GM23338 (cell line): ENCODE measurements around the gene SPG7. TPM values are rescaled to one million over a fixed set of nuclear protein-coding genes. Genes with fewer than 3 reads are reported as not detected.
A peak's percentile ranks its signal among the peaks of the same experiment; 100 is the strongest.

Source experiments
- ATAC-seq: fragments of 200-7000 bp; cut with Tn5 transposase; 3 replicates; pipeline ENCODE4 v1.9.1; 2020
- DNase-seq: peaks from one replicate; pipeline ENCODE4 v3.0.0-alpha.2; 2015; ENCODE audit warnings: low spot score
- H2AFZ ChIP-seq: fragments of 200-600 bp; sonication (generic); 2 replicates; pipeline ENCODE4 v1.8.0; 2016; ENCODE audit warnings: antibody characterized with exemption, mild to moderate bottlenecking, moderate library complexity
- H3F3A ChIP-seq: fragments of 200-600 bp; sonication (generic); replicated peaks from 2 replicates; pipeline ENCODE4 v1.8.0; 2017; ENCODE audit warnings: antibody characterized with exemption, mixed run types, low read depth
- H3K27ac ChIP-seq: fragments of 200-600 bp; sonication (generic); 2 replicates; pipeline ENCODE4 v1.6.1; 2016; ENCODE audit warnings: low read depth
- H3K27me3 ChIP-seq: fragments of 200-600 bp; sonication (generic); 2 replicates; pipeline ENCODE4 v1.8.0; 2016; ENCODE audit warnings: mild to moderate bottlenecking, mixed run types, moderate library complexity; ENCODE audit not compliant: insufficient read depth
- H3K36me3 ChIP-seq: fragments of 200-600 bp; sonication (generic); 2 replicates; pipeline ENCODE4 v1.8.0; 2016; ENCODE audit warnings: mild to moderate bottlenecking; ENCODE audit not compliant: insufficient read depth
- H3K4me1 ChIP-seq: fragments of 200-600 bp; sonication (generic); 2 replicates; pipeline ENCODE4 v1.8.0; 2016; ENCODE audit warnings: mild to moderate bottlenecking, moderate library complexity; ENCODE audit not compliant: insufficient read depth
- H3K4me2 ChIP-seq: fragments of 200-600 bp; sonication (generic); 2 replicates; pipeline ENCODE4 v1.7.1; 2017; ENCODE audit warnings: mixed run types
- H3K4me3 ChIP-seq: fragments of 200-600 bp; sonication (generic); 2 replicates; pipeline ENCODE4 v1.6.1; 2016; ENCODE audit warnings: mixed run types
- H3K79me2 ChIP-seq: fragments of 200-600 bp; sonication (generic); replicated peaks from 2 replicates; pipeline ENCODE4 v1.8.0; 2017; ENCODE audit warnings: mild to moderate bottlenecking; ENCODE audit not compliant: insufficient read depth
- H3K9me2 ChIP-seq: fragments of 200-600 bp; sonication (generic); 2 replicates; pipeline ENCODE4 v1.8.0; 2017; ENCODE audit not compliant: insufficient read depth
- H4K20me1 ChIP-seq: fragments of 200-600 bp; sonication (generic); replicated peaks from 2 replicates; pipeline ENCODE4 v1.8.0; 2017; ENCODE audit warnings: mild to moderate bottlenecking; ENCODE audit not compliant: insufficient read depth
- H3K27ac Mint-ChIP-seq: 2 replicates; pipeline ENCODE4 v1.8.0; 2020; ENCODE audit warnings: inconsistent platforms, mild to moderate bottlenecking, moderate library complexity, mixed read lengths
- H3K27me3 Mint-ChIP-seq: 3 replicates; pipeline ENCODE4 v1.8.0; 2022; ENCODE audit warnings: low read depth, mild to moderate bottlenecking, moderate library complexity, mixed read lengths, inconsistent platforms; ENCODE audit not compliant: insufficient read depth, poor library complexity
- H3K36me3 Mint-ChIP-seq: 3 replicates; pipeline ENCODE4 v1.8.0; 2021; ENCODE audit warnings: low read depth, mild to moderate bottlenecking, inconsistent platforms, moderate library complexity, mixed read lengths
- H3K4me1 Mint-ChIP-seq: 3 replicates; pipeline ENCODE4 v1.8.0; 2020; ENCODE audit warnings: mild to moderate bottlenecking, inconsistent platforms, mixed read lengths
- H3K4me3 Mint-ChIP-seq: 3 replicates; pipeline ENCODE4 v1.8.0; 2021; ENCODE audit warnings: moderate library complexity, mild to moderate bottlenecking, inconsistent platforms, mixed read lengths
- H3K9me3 Mint-ChIP-seq: 3 replicates; pipeline ENCODE4 v1.8.0; 2020; ENCODE audit warnings: moderate library complexity, mild to moderate bottlenecking, inconsistent platforms, mixed read lengths
- CREB1 ChIP-seq: fragments of 250-450 bp; sonication (Bioruptor Pico); IDR thresholded peaks from 2 replicates; pipeline ENCODE4 v1.5.0; 2020; ENCODE audit warnings: low read depth, mild to moderate bottlenecking, moderate library complexity
- JUNB ChIP-seq: IDR thresholded peaks from one replicate; pipeline ENCODE4 v1.6.1; 2016; ENCODE audit warnings: antibody characterized with exemption; ENCODE audit not compliant: unreplicated experiment
- POLR2AphosphoS5 ChIP-seq: IDR thresholded peaks from 2 replicates; pipeline ENCODE4 v1.6.1; 2016; ENCODE audit warnings: antibody characterized with exemption, low read depth
- ZNF114 ChIP-seq: fragments of 250-450 bp; sonication (Bioruptor Pico); IDR thresholded peaks from 2 replicates; pipeline ENCODE4 v1.5.0; 2020; ENCODE audit warnings: mild to moderate bottlenecking, moderate library complexity
- polyA plus RNA-seq: library from polyadenylated mRNA; unstranded; fragments of >200 nt; fragmentation: Nextera tagmentation; extraction: Ambion mirVana; gene quantifications from 2 replicates; pipeline ENCODE4 v1.2.1, GENCODE V29; 2016
- total RNA-seq: library from RNA; depleted of rRNA; stranded (reverse); fragments of >200 nt; shearing (Covaris generic); gene quantifications from 2 replicates; pipeline ENCODE4 v1.2.3, GENCODE V29; 2014
- TF ChIP-seq, protein P1 (sequence below): IDR thresholded peaks from 2 replicates; pipeline ENCODE4 v1.6.1; 2016; ENCODE audit warnings: antibody characterized with exemption
- TF ChIP-seq, protein P2 (sequence below), 2 experiments: fragments of 200-600 bp in 1 of 2; sonication (generic) in 1 of 2; conservative IDR thresholded peaks; 2 replicates each; pipeline versions ENCODE4 v1.5.1 to v1.6.1; 2016 to 2017; ENCODE audit warnings: antibody characterized with exemption in 2 of 2, low read depth in 2 of 2, mild to moderate bottlenecking in 2 of 2, moderate library complexity in 1 of 2
- TF ChIP-seq, protein P3 (sequence below): IDR thresholded peaks from one replicate; pipeline ENCODE4 v1.6.1; 2018; ENCODE audit warnings: antibody characterized with exemption; ENCODE audit not compliant: unreplicated experiment

SPG7 gene
- total and polyA plus RNA-seq, 2 experiments from 2014 or later: 77.1 to 267 TPM

DNA sequence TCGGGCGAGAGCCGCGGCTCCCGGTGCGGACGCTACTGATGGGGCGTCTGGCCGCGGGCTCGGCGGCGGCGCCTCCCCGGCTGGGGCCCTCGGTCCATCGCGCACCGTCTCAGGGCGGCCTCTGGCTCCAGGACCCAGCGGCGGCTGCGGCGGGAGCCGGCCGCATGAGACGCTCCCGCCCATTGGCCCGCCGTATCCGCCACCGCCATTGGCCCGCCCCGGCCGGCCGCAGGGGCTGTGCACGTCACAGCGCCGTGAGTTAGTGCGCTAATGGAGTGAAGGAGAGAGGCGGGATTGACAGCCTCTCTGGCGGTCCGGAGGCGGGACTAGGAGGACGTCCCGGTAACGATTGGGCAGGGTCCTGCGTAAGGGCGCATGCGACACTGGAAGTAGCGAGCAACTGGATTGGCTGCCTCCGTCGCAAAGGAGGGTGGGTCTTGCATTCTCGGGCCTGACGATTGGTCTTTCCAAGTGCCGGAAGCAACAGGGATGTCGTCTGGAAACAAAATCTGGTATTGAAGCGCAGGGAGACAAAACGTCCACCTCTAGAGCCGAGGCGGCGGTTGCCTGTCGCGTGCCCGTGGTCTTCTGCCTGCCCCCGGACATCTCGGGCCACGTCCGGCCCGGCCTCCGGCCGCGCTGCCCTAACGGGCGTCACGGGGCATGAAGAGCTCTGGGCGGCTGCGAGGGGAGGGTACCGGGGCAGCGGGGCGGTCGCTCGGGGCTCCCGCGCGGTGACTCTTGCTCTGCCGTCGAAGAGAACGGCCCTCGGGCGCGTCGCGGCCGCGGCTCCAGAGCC, 17.6 kb upstream of the SPG7 start, which contains the start of gene ANKRD11:
Gene ANKRD11 (minus strand): TSS at position 123 of the 799 bp plus-strand sequence. CDS start 173,542 bp downstream, outside the sequence.
- peak within 1 kb of the TSS; percentile 93 for H3K4me3 ChIP-seq
- H3K4me2 ChIP-seq: peak within 1 kb of the TSS; percentile 99
- peaks cover 39% of the 10 kb centered on the region for H4K20me1 ChIP-seq
- H3K79me2 ChIP-seq: peaks cover 51% of the 10 kb centered on the region
- H3F3A ChIP-seq: peaks cover 8% of the 10 kb centered on the region; the same call in 1 of the 2 replicates
- DNase-seq (peak; percentile 100), ATAC-seq (peak; percentile 89)
- peak within 1 kb of the TSS; percentile 77 for H2AFZ ChIP-seq
- Mint-ChIP-seq H3K4me3 (peak within 1 kb of the TSS; percentile 94), H3K27ac (peak within 1 kb of the TSS; percentile 98), H3K36me3 (peaks cover 23% of the 10 kb centered on the region), H3K9me3 (no peaks in the 10 kb centered on the region; the same call in 1 of the 3 replicates), H3K4me1 (peaks cover 36% of the 10 kb centered on the region), H3K27me3 (peaks cover 23% of the 10 kb centered on the region)
- no peak for TF ChIP-seq ZNF114
- TF ChIP-seq CREB1 (CRISPR knock-in tag): peak; percentile 94
- TF ChIP-seq POLR2AphosphoS5: peak; percentile 63
- no peak for TF ChIP-seq JUNB
- TF ChIP-seq, protein P1, sequence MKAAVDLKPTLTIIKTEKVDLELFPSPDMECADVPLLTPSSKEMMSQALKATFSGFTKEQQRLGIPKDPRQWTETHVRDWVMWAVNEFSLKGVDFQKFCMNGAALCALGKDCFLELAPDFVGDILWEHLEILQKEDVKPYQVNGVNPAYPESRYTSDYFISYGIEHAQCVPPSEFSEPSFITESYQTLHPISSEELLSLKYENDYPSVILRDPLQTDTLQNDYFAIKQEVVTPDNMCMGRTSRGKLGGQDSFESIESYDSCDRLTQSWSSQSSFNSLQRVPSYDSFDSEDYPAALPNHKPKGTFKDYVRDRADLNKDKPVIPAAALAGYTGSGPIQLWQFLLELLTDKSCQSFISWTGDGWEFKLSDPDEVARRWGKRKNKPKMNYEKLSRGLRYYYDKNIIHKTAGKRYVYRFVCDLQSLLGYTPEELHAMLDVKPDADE: peak; percentile 49
- TF ChIP-seq, protein P2, sequence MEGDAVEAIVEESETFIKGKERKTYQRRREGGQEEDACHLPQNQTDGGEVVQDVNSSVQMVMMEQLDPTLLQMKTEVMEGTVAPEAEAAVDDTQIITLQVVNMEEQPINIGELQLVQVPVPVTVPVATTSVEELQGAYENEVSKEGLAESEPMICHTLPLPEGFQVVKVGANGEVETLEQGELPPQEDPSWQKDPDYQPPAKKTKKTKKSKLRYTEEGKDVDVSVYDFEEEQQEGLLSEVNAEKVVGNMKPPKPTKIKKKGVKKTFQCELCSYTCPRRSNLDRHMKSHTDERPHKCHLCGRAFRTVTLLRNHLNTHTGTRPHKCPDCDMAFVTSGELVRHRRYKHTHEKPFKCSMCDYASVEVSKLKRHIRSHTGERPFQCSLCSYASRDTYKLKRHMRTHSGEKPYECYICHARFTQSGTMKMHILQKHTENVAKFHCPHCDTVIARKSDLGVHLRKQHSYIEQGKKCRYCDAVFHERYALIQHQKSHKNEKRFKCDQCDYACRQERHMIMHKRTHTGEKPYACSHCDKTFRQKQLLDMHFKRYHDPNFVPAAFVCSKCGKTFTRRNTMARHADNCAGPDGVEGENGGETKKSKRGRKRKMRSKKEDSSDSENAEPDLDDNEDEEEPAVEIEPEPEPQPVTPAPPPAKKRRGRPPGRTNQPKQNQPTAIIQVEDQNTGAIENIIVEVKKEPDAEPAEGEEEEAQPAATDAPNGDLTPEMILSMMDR (conservative IDR thresholded peaks at IDR 0.05; ENCODE audit: low read depth in 2 of 2): no peak
- H3K27ac ChIP-seq: peak within 1 kb of the TSS; percentile 95
- no peaks in the 10 kb centered on the region for H3K27me3 ChIP-seq
- H3K36me3 ChIP-seq: no peaks in the 10 kb centered on the region; the same call in 1 of the 2 replicates
- H3K4me1 ChIP-seq: peaks cover 41% of the 10 kb centered on the region
- H3K9me2 ChIP-seq: no peaks in the 10 kb centered on the region

DNA sequence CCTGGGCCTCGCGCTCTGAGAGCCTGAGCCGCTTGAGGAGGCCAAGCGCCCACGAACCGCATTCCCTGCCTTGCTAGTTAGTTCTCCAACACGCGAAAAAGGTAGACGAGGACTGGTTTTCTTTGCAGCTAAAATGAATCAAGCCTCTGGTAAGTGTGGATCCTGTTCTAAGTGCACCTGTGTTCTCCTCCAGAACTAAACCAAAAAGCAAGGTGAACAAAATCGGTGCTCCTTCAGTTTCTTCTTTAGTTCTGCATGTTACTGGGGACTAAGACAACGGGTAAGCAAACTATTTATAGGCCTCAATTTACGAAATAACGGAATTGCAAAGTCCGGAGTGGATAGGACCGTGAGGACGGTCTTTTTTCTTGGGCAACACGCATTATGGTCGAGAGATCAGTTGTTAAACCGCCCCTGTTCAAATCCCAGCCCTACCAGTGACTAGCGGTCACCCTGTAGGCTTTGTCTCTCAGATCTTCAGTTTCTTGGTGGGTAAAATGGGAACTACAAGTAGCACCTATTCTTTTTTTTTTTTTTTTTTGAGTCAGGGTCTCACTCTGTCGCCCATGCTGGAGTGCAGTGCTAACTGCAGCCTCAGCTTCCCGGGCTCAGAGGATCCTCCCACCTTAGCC, 16.8 kb upstream of the SPG7 start:
- Histone ChIP-seq H3K27ac (peak overlapping the region; percentile 84; the same call in 1 of the 2 replicates), H3K4me1 (peaks cover 34% of the 10 kb centered on the region), H2AFZ (peak overlapping the region; percentile 77), H3K36me3 (no peaks in the 10 kb centered on the region; the same call in 1 of the 2 replicates), H3K4me3 (peak overlapping the region; percentile 93), H3K27me3 (no peaks in the 10 kb centered on the region), H3K4me2 (peak overlapping the region; percentile 99), H3K79me2 (peaks cover 47% of the 10 kb centered on the region), H3K9me2 (no peaks in the 10 kb centered on the region), H4K20me1 (peaks cover 32% of the 10 kb centered on the region), H3F3A (peaks cover 7% of the 10 kb centered on the region; the same call in 1 of the 2 replicates)
- peaks cover 23% of the 10 kb centered on the region for H3K27me3 Mint-ChIP-seq
- peaks cover 20% of the 10 kb centered on the region for H3K36me3 Mint-ChIP-seq
- no peaks in the 10 kb centered on the region; the same call in 1 of the 3 replicates for H3K9me3 Mint-ChIP-seq
- H3K4me1 Mint-ChIP-seq: peaks cover 29% of the 10 kb centered on the region
- ATAC-seq (peak; percentile 10), DNase-seq (peak; percentile 76)
- H3K27ac Mint-ChIP-seq: peak overlapping the region; percentile 95
- H3K4me3 Mint-ChIP-seq: peak overlapping the region; percentile 94
- TF ChIP-seq, protein P3, sequence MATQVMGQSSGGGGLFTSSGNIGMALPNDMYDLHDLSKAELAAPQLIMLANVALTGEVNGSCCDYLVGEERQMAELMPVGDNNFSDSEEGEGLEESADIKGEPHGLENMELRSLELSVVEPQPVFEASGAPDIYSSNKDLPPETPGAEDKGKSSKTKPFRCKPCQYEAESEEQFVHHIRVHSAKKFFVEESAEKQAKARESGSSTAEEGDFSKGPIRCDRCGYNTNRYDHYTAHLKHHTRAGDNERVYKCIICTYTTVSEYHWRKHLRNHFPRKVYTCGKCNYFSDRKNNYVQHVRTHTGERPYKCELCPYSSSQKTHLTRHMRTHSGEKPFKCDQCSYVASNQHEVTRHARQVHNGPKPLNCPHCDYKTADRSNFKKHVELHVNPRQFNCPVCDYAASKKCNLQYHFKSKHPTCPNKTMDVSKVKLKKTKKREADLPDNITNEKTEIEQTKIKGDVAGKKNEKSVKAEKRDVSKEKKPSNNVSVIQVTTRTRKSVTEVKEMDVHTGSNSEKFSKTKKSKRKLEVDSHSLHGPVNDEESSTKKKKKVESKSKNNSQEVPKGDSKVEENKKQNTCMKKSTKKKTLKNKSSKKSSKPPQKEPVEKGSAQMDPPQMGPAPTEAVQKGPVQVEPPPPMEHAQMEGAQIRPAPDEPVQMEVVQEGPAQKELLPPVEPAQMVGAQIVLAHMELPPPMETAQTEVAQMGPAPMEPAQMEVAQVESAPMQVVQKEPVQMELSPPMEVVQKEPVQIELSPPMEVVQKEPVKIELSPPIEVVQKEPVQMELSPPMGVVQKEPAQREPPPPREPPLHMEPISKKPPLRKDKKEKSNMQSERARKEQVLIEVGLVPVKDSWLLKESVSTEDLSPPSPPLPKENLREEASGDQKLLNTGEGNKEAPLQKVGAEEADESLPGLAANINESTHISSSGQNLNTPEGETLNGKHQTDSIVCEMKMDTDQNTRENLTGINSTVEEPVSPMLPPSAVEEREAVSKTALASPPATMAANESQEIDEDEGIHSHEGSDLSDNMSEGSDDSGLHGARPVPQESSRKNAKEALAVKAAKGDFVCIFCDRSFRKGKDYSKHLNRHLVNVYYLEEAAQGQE: no peak
- TF ChIP-seq, protein P1: no peak
